ENCODE measurements around the gene ARHGAP22.

DNA sequence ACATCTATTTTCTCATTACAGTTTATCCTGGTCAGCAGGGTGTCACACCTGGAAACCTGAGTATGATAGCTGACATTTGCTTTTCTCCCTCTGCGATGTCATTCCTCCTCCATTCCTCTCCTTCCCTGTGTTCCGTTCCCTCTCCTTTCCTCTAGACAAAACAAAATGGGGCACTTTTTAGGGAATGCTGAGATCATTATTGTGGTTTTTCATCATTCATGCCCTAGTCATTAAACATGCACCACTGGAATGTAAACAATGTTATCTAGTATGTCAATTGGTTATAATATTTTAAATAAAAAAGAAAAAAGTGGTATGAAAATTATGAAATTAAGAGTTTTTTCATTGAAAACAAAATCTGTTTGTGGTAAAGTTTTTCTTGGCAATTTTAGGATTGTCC, 165.8 kb downstream of the ARHGAP22 start:
- TF ChIP-seq, protein P1, sequence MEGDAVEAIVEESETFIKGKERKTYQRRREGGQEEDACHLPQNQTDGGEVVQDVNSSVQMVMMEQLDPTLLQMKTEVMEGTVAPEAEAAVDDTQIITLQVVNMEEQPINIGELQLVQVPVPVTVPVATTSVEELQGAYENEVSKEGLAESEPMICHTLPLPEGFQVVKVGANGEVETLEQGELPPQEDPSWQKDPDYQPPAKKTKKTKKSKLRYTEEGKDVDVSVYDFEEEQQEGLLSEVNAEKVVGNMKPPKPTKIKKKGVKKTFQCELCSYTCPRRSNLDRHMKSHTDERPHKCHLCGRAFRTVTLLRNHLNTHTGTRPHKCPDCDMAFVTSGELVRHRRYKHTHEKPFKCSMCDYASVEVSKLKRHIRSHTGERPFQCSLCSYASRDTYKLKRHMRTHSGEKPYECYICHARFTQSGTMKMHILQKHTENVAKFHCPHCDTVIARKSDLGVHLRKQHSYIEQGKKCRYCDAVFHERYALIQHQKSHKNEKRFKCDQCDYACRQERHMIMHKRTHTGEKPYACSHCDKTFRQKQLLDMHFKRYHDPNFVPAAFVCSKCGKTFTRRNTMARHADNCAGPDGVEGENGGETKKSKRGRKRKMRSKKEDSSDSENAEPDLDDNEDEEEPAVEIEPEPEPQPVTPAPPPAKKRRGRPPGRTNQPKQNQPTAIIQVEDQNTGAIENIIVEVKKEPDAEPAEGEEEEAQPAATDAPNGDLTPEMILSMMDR (conservative IDR thresholded peaks at IDR 0.05 in 1 of 2, IDR thresholded peaks at IDR 0.05 in 1 of 2; ENCODE audit: extremely low read depth in 1 of 2, insufficient read depth in 1 of 2, low read depth in 1 of 2, low read length in 2 of 2) = no peak
- no peak for TF ChIP-seq EZH2 (IDR thresholded peaks at IDR 0.05; ENCODE audit: borderline replicate concordance, low read length)
